Endothelial cell of umbilical vein (primary cell): ENCODE data around the gene CFAP61. TPM values are rescaled to one million over a fixed set of nuclear protein-coding genes. Genes with fewer than 3 reads are reported as not detected.

Experiments used
- BruUV-seq: library from RNA; stranded (reverse); fragments of 400-500 nt; replicated peaks from 2 replicates; lab custom pipeline; 2021; lab: Mats Ljungman, UMichigan
- CTCF ChIA-PET: fragments of 300-600, 350-600 bp; sonication (Branson Sonifier 250); formaldehyde crosslinking; loops from one replicate; lab custom pipeline; 2021; ENCODE audit warnings: antibody characterized with exemption, inconsistent platforms; lab: Charles Lee
- POLR2A ChIA-PET: fragments of 300-600, 350-600 bp; sonication (Branson Sonifier 250); formaldehyde crosslinking; loops from one replicate; lab custom pipeline; 2021; ENCODE audit warnings: antibody characterized with exemption, inconsistent platforms; lab: Charles Lee
- DNase-seq: peaks from one replicate; pipeline ENCODE4 v3.0.0-alpha.2; 2011; ENCODE audit warnings: low read depth, low spot score
- FAIRE-seq: peaks from 2 replicates; lab custom pipeline; 2011; peaks lifted over from hg19 to GRCh38; lab: Jason Lieb, UNC
- H2AFZ ChIP-seq: 2 replicates; pipeline ENCODE4 v1.6.0; 2012; ENCODE audit warnings: low read depth, low read length, control low read depth, inconsistent platforms
- H3K27ac ChIP-seq: 2 replicates; pipeline ENCODE4 v1.5.1; 2011; ENCODE audit warnings: low read depth, mild to moderate bottlenecking, control low read depth, low read length, moderate library complexity; ENCODE audit not compliant: insufficient read depth
- H3K27me3 ChIP-seq, 2 experiments: 2 replicates each; pipeline versions ENCODE4 v1.6.0 to v1.6.1; 2011; ENCODE audit warnings: low read length in 2 of 2, mixed read lengths in 1 of 2; ENCODE audit not compliant: control insufficient read depth in 2 of 2, insufficient read depth in 2 of 2
- H3K36me3 ChIP-seq, 2 experiments: 2 replicates in 1 of 2; 3 replicates in 1 of 2; pipeline ENCODE4 v1.5.1; 2011; ENCODE audit warnings: low read length in 2 of 2, mild to moderate bottlenecking in 1 of 2, moderate library complexity in 1 of 2; ENCODE audit not compliant: control insufficient read depth in 2 of 2, insufficient read depth in 2 of 2; ENCODE audit errors: extremely low read depth in 1 of 2
- H3K4me1 ChIP-seq: 3 replicates; pipeline ENCODE4 v1.5.1; 2011; ENCODE audit warnings: mild to moderate bottlenecking, low read length; ENCODE audit not compliant: control insufficient read depth, insufficient read depth; ENCODE audit errors: extremely low read depth
- H3K4me2 ChIP-seq: 2 replicates; pipeline ENCODE4 v1.6.1; 2011; ENCODE audit warnings: low read length, control low read depth, mixed read lengths; ENCODE audit not compliant: insufficient read depth
- H3K4me3 ChIP-seq, 3 experiments: fragments of 200-600 bp in 1 of 3; sonication (generic), shearing (Covaris generic) in 1 of 3; replicated peaks in 1 of 3; 2 replicates each; pipeline ENCODE4 v1.5.1; 2011 to 2016; ENCODE audit warnings: control low read depth in 3 of 3, low read length in 3 of 3, mild to moderate bottlenecking in 2 of 3, inconsistent platforms in 1 of 3, low read depth in 1 of 3, moderate library complexity in 1 of 3; ENCODE audit not compliant: insufficient read depth in 1 of 3
- H3K79me2 ChIP-seq: 2 replicates; pipeline ENCODE4 v1.6.0; 2012; ENCODE audit warnings: low read length, inconsistent platforms; ENCODE audit not compliant: control insufficient read depth, insufficient read depth
- H3K9ac ChIP-seq: replicated peaks from 2 replicates; pipeline ENCODE3; 2011; ENCODE audit warnings: low read length, control low read depth; ENCODE audit not compliant: insufficient read depth; ENCODE audit errors: extremely low read depth
- H3K9me1 ChIP-seq: replicated peaks from 3 replicates; pipeline ENCODE4 v1.6.0; 2011; ENCODE audit warnings: mild to moderate bottlenecking, low read length; ENCODE audit not compliant: control insufficient read depth, insufficient read depth; ENCODE audit errors: extremely low read depth
- H3K9me3 ChIP-seq: replicated peaks from 2 replicates; pipeline ENCODE4 v1.5.1; 2012; ENCODE audit warnings: low read length, inconsistent platforms; ENCODE audit not compliant: control insufficient read depth, insufficient read depth
- H4K20me1 ChIP-seq: replicated peaks from 2 replicates; pipeline ENCODE3; 2011; ENCODE audit warnings: mild to moderate bottlenecking, low read length; ENCODE audit not compliant: control insufficient read depth, insufficient read depth; ENCODE audit errors: extremely low read depth
- EZH2 ChIP-seq: IDR thresholded peaks from 2 replicates; pipeline ENCODE4 v1.6.1; 2012; ENCODE audit warnings: borderline replicate concordance, low read depth, mild to moderate bottlenecking, moderate library complexity, low read length, inconsistent platforms; ENCODE audit not compliant: severe bottlenecking
- FOS ChIP-seq: IDR thresholded peaks from 2 replicates; pipeline ENCODE4 v1.6.1; 2011; ENCODE audit warnings: mild to moderate bottlenecking, low read length, moderate library complexity, borderline replicate concordance; ENCODE audit not compliant: insufficient read depth
- GATA2 ChIP-seq: IDR thresholded peaks from 2 replicates; pipeline ENCODE4 v1.7.0; 2011; ENCODE audit warnings: low read depth, mild to moderate bottlenecking, moderate library complexity, mixed read lengths, low read length; ENCODE audit not compliant: insufficient read length, insufficient read depth
- JUN ChIP-seq: IDR thresholded peaks from 2 replicates; pipeline ENCODE4 v1.6.1; 2011; ENCODE audit warnings: borderline replicate concordance, low read depth; ENCODE audit not compliant: insufficient read length, insufficient read depth
- MYC ChIP-seq: IDR thresholded peaks from one replicate; pipeline ENCODE4 v1.6.1; 2011; ENCODE audit warnings: mild to moderate bottlenecking, low read depth, low read length
- POLR2A ChIP-seq: IDR thresholded peaks from 2 replicates; pipeline ENCODE4 v1.6.1; 2012; ENCODE audit warnings: low read depth, mild to moderate bottlenecking, control low read depth, low read length
- POLR2AphosphoS5 ChIP-seq: IDR thresholded peaks from 2 replicates; pipeline ENCODE4 v1.6.1; 2012; ENCODE audit warnings: low read depth, mild to moderate bottlenecking, control low read depth, low read length, moderate library complexity; ENCODE audit not compliant: insufficient read depth
- dilution Hi-C: fragments of 300-500 bp; cut with MboI; formaldehyde crosslinking; loops from one replicate; pipeline ENCODE4 v1.15.0; 2019; ENCODE audit warnings: low sequenced_read_pairs; ENCODE audit not compliant: extremely low pct_ligation_motif_present
- intact Hi-C: fragments of 100-400 bp; cut with micrococcal nuclease; formaldehyde crosslinking; loops from one replicate; pipeline ENCODE4 v1.10.0; 2022
- polyA plus RNA-seq, 4 experiments: library from polyadenylated mRNA; depleted of rRNA in 3 of 4; stranded (reverse) in 3 of 4; unstranded in 1 of 4; fragments of >200 nt; gene quantifications; 2 replicates each; pipeline versions ENCODE4 v1.2.1 to v1.2.3, GENCODE V29; 2011 to 2012; ENCODE audit warnings: missing spikeins in 1 of 4
- total RNA-seq: library from RNA; stranded (reverse); gene quantifications from 2 replicates; pipeline ENCODE4 v1.2.3, GENCODE V29; 2021
- TF ChIP-seq, protein P1 (sequence below), 2 donors: IDR thresholded peaks; 1 replicate in 1 of 2; 2 replicates in 1 of 2; pipeline ENCODE4 v1.5.1; 2011; ENCODE audit warnings: low read length in 2 of 2, mild to moderate bottlenecking in 2 of 2, moderate library complexity in 2 of 2, control low read depth in 1 of 2, inconsistent platforms in 1 of 2, low read depth in 1 of 2; ENCODE audit not compliant: insufficient read depth in 1 of 2; ENCODE audit errors: extremely low read depth in 1 of 2
- TF ChIP-seq, protein P2 (sequence below): IDR thresholded peaks from 2 replicates; pipeline ENCODE4 v1.6.1; 2011; ENCODE audit not compliant: insufficient read depth, insufficient read length

CFAP61 gene
- total and polyA plus RNA-seq, 2 donors (not counting 3 experiments of a cell fraction or from before 2014, with no cell fraction given), result not detected

DNA sequence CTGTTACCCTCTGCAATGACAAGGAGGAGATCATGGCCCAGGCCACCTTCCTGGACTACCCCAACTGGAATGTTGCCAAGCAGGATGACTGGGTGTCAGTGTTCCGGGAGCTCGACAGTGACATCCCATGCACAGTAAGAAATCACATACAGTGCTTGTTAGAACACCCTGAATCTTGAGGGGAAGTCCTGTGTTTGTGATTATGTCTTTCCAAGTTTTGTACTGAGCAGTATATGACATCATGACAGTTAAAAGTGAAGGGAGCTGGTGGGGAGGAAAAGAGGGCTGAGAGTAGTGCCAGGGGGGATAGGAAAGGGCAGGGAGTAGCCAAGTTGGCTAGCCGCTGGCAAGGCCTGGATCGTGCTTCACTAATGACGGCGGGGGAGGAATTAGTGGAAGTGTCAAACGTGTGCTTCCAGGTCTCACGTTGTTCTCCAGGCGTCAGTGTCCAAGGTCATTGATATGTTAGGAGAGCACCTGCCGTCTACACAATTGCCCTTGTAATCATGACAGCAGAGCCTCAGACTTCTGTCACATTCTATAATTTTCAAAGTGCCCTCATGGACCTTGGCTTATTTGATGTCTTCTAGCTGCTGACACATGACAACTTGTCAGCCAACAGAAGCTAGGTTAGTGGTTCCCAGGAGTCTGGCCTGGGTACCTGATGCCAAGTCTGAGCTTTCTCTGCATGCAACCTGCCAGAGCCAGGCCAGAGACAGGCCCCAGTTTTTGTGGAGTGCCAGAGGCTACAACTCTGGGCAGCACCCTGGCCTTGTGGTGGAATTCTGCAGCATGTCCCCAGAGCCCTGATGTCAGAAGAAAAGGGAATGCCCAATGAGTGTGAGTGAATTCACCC is 18.8 kb downstream of the CFAP61 start:
- no TSS peak for BruUV-seq
- no peaks in the 10 kb centered on the region for H3K9me1 ChIP-seq
- POLR2A ChIA-PET, result no interaction called here
- no peak overlapping the region for H3K4me3 ChIP-seq
- TF ChIP-seq, protein P1, sequence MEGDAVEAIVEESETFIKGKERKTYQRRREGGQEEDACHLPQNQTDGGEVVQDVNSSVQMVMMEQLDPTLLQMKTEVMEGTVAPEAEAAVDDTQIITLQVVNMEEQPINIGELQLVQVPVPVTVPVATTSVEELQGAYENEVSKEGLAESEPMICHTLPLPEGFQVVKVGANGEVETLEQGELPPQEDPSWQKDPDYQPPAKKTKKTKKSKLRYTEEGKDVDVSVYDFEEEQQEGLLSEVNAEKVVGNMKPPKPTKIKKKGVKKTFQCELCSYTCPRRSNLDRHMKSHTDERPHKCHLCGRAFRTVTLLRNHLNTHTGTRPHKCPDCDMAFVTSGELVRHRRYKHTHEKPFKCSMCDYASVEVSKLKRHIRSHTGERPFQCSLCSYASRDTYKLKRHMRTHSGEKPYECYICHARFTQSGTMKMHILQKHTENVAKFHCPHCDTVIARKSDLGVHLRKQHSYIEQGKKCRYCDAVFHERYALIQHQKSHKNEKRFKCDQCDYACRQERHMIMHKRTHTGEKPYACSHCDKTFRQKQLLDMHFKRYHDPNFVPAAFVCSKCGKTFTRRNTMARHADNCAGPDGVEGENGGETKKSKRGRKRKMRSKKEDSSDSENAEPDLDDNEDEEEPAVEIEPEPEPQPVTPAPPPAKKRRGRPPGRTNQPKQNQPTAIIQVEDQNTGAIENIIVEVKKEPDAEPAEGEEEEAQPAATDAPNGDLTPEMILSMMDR (IDR thresholded peaks at IDR 0.05; ENCODE audit: extremely low read depth in 1 of 2, insufficient read depth in 1 of 2, low read depth in 1 of 2, low read length in 2 of 2), result no peak
- TF ChIP-seq JUN, result no peak
- TF ChIP-seq, protein P2, sequence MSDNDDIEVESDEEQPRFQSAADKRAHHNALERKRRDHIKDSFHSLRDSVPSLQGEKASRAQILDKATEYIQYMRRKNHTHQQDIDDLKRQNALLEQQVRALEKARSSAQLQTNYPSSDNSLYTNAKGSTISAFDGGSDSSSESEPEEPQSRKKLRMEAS, result no peak
- TF ChIP-seq FOS, result no peak
- TF ChIP-seq POLR2A, result no peak
- TF ChIP-seq GATA2, result no peak
- TF ChIP-seq MYC, result no peak
- TF ChIP-seq EZH2, result no peak
- no peak for TF ChIP-seq POLR2AphosphoS5
- H3K4me1 ChIP-seq, result no peaks in the 10 kb centered on the region
- dilution Hi-C loops (no loop called here), intact Hi-C loops (no loop called here)
- DNase-seq (no peak), FAIRE-seq (no peak)
- no peak overlapping the region for H2AFZ ChIP-seq
- peaks cover 6 to 7% of the 10 kb centered on the region in 2 experiments for H3K27me3 ChIP-seq
- no peaks in the 10 kb centered on the region for H3K79me2 ChIP-seq
- no peaks in the 10 kb centered on the region for H4K20me1 ChIP-seq
- no peaks in the 10 kb centered on the region for H3K36me3 ChIP-seq
- H3K27ac ChIP-seq, result no peak overlapping the region
- CTCF ChIA-PET, result no interaction called here
- H3K4me2 ChIP-seq, result no peak overlapping the region
- H3K9me3 ChIP-seq, result no peaks in the 10 kb centered on the region
- no peak overlapping the region for H3K9ac ChIP-seq
